K562 (cell line): ENCODE measurements around the gene UQCRH. TPM values are rescaled to one million over a fixed set of nuclear protein-coding genes. Genes with fewer than 3 reads are reported as not detected.

Source experiments
- MLLT1 ChIP-seq, 2 experiments: fragments of 450-650 bp; IDR thresholded peaks; 2 replicates each; pipeline ENCODE4 v1.6.1; 2016
- TBP ChIP-seq: optimal IDR thresholded peaks from 2 replicates; pipeline ENCODE3; 2011; ENCODE audit warnings: low read depth, low read length, improper control_type of control experiment
- ZBTB40 ChIP-seq, 2 experiments: fragments of 450-650 bp in 1 of 2; sonication (generic) in 1 of 2; formaldehyde crosslinking in 1 of 2; IDR thresholded peaks; 2 replicates each; pipeline versions ENCODE4 v1.7.1 to v1.9.0; 2016 to 2022; ENCODE audit warnings: inconsistent platforms in 1 of 2, mild to moderate bottlenecking in 1 of 2, missing genetic modification reagents in 1 of 2
- polyA plus RNA-seq, 8 experiments: library from polyadenylated mRNA; depleted of rRNA in 4 of 8; stranded (reverse) in 5 of 8; unstranded in 3 of 8; fragments of >200 nt; fragmentation: Nextera tagmentation in 2 of 8; fragmentation: Illumina TruSeq in 1 of 8; extraction: Ambion mirVana in 2 of 8; extraction: Trizol in 1 of 8; gene quantifications; 2 replicates each; pipeline versions ENCODE4 v1.2.1 to v1.2.3, GENCODE V29; 2011 to 2014; ENCODE audit warnings: inconsistent platforms in 1 of 8, missing spikeins in 1 of 8
- total RNA-seq, 7 experiments: library from RNA; depleted of rRNA in 6 of 7; stranded (reverse); fragments of >200 nt in 6 of 7; fragmentation: Illumina TruSeq in 2 of 7; extraction: Trizol in 2 of 7; gene quantifications; 2 replicates each; pipeline versions ENCODE4 v1.2.1 to v1.2.3, GENCODE V29; 2011 to 2021; ENCODE audit warnings: low replicate concordance in 1 of 7

The UQCRH gene
- total and polyA plus RNA-seq, 9 of the 15 experiments (the other 6 are each of a cell fraction or from before 2014, with no cell fraction given) = 1,267 to 5,184 (median 2,410) TPM

GRCh38 chr1:46306159-46306530 is 2.6 kb downstream of the UQCRH start (continued):
- TF ChIP-seq ZBTB40 (IDR thresholded peaks at IDR 0.05) = peak; percentile 38; the same call in 1 of the 2 replicates
- no peak for TF ChIP-seq ZBTB40 (CRISPR knock-in tag; IDR thresholded peaks at IDR 0.05)
- TF ChIP-seq MLLT1 (IDR thresholded peaks at IDR 0.05) = 0 out of 4 replicates have a peak, but pooled peaks of 1 of the 2 experiments have one; percentile 52
- no peak for TF ChIP-seq TBP
